Measurements from ENCODE around the gene NDUFB3.

NDUFB3 gene

DNA sequence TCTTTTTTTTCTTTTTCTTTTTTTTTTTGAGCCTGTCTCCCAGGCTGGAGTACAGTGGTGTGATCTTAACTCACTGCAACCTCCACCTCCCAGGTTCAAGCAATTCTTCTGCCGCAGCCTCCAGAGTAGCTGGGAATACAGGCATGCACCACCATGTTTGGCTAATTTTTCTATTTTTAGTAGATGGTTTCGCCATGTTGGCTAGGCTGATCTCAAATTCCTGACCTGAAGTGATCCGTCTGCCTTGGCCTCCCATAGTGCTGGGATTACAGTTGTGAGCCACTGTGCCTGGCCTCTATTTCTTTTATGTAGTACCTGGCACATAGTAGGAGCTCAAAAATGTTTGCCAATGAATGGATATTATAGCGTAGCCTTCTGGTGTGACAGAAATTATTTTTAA, 37.4 kb downstream of the NDUFB3 start:
- Histone ChIP-seq H4K20me1 (ENCODE audit: insufficient read depth, low read length, poor library complexity, severe bottlenecking) (no peaks in the 10 kb centered on the region), H3K36me3 (ENCODE audit: insufficient read depth, low read length) (no peaks in the 10 kb centered on the region), H3F3A (ENCODE audit: low read depth) (no peaks in the 10 kb centered on the region), H3K9me2 (replicated peaks; ENCODE audit: low read depth, low read length) (no peaks in the 10 kb centered on the region), H3K4me2 (ENCODE audit: low read depth, low read length, poor library complexity, severe bottlenecking) (no peak overlapping the region), H2AFZ (ENCODE audit: low read length) (no peak overlapping the region), H3K4me1 (ENCODE audit: insufficient read depth, low read length, poor library complexity, severe bottlenecking) (no peaks in the 10 kb centered on the region), H3K79me2 (ENCODE audit: insufficient read depth, low read length) (peaks cover under 1% of the 10 kb centered on the region; the same call in 1 of the 2 replicates), H3K27me3 (ENCODE audit: insufficient read depth, low read length, poor library complexity, severe bottlenecking) (no peaks in the 10 kb centered on the region), H3K9ac (ENCODE audit: low read depth, low read length, poor library complexity, severe bottlenecking) (no peak overlapping the region), H3K4me3 (ENCODE audit: low read length, poor library complexity, severe bottlenecking) (no peak overlapping the region), H3K9me3 (ENCODE audit: insufficient read depth, low read depth, low read length) (no peaks in the 10 kb centered on the region)
- no peak for TF ChIP-seq EZH2phosphoT487 (IDR thresholded peaks at IDR 0.05; ENCODE audit: borderline replicate concordance)
- TF ChIP-seq, protein P1, sequence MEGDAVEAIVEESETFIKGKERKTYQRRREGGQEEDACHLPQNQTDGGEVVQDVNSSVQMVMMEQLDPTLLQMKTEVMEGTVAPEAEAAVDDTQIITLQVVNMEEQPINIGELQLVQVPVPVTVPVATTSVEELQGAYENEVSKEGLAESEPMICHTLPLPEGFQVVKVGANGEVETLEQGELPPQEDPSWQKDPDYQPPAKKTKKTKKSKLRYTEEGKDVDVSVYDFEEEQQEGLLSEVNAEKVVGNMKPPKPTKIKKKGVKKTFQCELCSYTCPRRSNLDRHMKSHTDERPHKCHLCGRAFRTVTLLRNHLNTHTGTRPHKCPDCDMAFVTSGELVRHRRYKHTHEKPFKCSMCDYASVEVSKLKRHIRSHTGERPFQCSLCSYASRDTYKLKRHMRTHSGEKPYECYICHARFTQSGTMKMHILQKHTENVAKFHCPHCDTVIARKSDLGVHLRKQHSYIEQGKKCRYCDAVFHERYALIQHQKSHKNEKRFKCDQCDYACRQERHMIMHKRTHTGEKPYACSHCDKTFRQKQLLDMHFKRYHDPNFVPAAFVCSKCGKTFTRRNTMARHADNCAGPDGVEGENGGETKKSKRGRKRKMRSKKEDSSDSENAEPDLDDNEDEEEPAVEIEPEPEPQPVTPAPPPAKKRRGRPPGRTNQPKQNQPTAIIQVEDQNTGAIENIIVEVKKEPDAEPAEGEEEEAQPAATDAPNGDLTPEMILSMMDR (conservative IDR thresholded peaks at IDR 0.05; ENCODE audit: low read length), result no peak

DNA sequence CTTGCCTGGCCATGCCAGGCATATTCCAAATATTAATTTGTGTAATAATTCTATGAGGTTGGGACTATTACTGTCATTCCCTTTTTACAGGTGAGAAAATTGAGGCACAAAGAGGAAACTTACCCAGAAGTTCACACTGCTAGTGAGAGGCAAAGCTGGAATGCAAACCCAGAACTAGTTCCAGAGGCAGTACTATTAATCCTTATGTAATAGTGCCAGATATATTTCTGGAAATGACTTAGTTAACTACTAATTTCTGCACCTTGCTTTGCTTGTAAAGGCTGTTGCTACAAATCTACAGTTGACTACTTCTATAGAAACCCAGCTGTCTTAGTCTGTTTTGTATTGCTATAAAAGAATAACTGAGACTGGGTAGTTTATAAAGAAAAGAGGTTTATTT, 38.8 kb downstream of the NDUFB3 start:
- TF ChIP-seq, protein P1 (conservative IDR thresholded peaks at IDR 0.05; ENCODE audit: low read length), result no peak
- no peak for TF ChIP-seq EZH2phosphoT487 (IDR thresholded peaks at IDR 0.05; ENCODE audit: borderline replicate concordance)
- no peaks in the 10 kb centered on the region for H3K9me2 ChIP-seq (replicated peaks; ENCODE audit: low read depth, low read length)
- H3K4me1 ChIP-seq (ENCODE audit: insufficient read depth, low read length, poor library complexity, severe bottlenecking), result peaks cover 13% of the 10 kb centered on the region
- no peaks in the 10 kb centered on the region for H3K27me3 ChIP-seq (ENCODE audit: insufficient read depth, low read length, poor library complexity, severe bottlenecking)
- H3K9me3 ChIP-seq (ENCODE audit: insufficient read depth, low read depth, low read length), result no peaks in the 10 kb centered on the region
- H3K79me2 ChIP-seq (ENCODE audit: insufficient read depth, low read length), result peaks cover 14% of the 10 kb centered on the region; the same call in 1 of the 2 replicates
- no peak overlapping the region for H3K9ac ChIP-seq (ENCODE audit: low read depth, low read length, poor library complexity, severe bottlenecking)
- H2AFZ ChIP-seq (ENCODE audit: low read length), result no peak overlapping the region
- no peaks in the 10 kb centered on the region for H4K20me1 ChIP-seq (ENCODE audit: insufficient read depth, low read length, poor library complexity, severe bottlenecking)
- H3K36me3 ChIP-seq (ENCODE audit: insufficient read depth, low read length), result no peaks in the 10 kb centered on the region
- H3K4me3 ChIP-seq (ENCODE audit: low read length, poor library complexity, severe bottlenecking), result no peak overlapping the region
- no peak overlapping the region for H3K4me2 ChIP-seq (ENCODE audit: low read depth, low read length, poor library complexity, severe bottlenecking)
- peaks cover 3% of the 10 kb centered on the region; the same call in 1 of the 2 replicates for H3F3A ChIP-seq (ENCODE audit: low read depth)

DNA sequence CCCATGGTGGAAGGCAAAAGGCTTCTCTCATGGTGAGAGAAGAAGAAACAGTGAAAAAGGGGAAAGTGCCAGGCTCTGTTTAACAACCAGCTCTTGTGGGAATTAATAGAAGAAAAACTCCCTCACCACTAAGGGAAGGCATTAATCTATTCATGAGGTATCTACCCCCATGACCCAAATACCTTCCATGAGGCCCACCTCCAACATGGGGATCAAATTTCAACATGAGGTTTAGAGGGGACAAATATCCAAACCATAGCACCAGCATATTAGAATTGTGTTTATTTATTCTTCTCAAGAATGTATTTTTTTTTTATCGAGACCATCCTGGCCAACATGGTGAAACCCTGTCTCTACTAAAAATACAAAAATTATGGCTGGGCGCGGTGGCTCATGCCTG, 39.3 kb downstream of the NDUFB3 start:
- H3K27me3 ChIP-seq (ENCODE audit: insufficient read depth, low read length, poor library complexity, severe bottlenecking), result no peaks in the 10 kb centered on the region
- no peak overlapping the region for H3K4me3 ChIP-seq (ENCODE audit: low read length, poor library complexity, severe bottlenecking)
- H3K9ac ChIP-seq (ENCODE audit: low read depth, low read length, poor library complexity, severe bottlenecking), result no peak overlapping the region
- TF ChIP-seq, protein P1 (conservative IDR thresholded peaks at IDR 0.05; ENCODE audit: low read length), result no peak
- TF ChIP-seq EZH2phosphoT487 (IDR thresholded peaks at IDR 0.05; ENCODE audit: borderline replicate concordance), result no peak
- H3K9me2 ChIP-seq (replicated peaks; ENCODE audit: low read depth, low read length), result no peaks in the 10 kb centered on the region
- no peak overlapping the region for H2AFZ ChIP-seq (ENCODE audit: low read length)
- no peaks in the 10 kb centered on the region for H4K20me1 ChIP-seq (ENCODE audit: insufficient read depth, low read length, poor library complexity, severe bottlenecking)
- peaks cover 15% of the 10 kb centered on the region; the same call in 1 of the 2 replicates for H3K79me2 ChIP-seq (ENCODE audit: insufficient read depth, low read length)
- H3K4me1 ChIP-seq (ENCODE audit: insufficient read depth, low read length, poor library complexity, severe bottlenecking), result peaks cover 13% of the 10 kb centered on the region
- peaks cover 6% of the 10 kb centered on the region; the same call in 1 of the 2 replicates for H3F3A ChIP-seq (ENCODE audit: low read depth)
- no peaks in the 10 kb centered on the region for H3K36me3 ChIP-seq (ENCODE audit: insufficient read depth, low read length)
- no peak overlapping the region for H3K4me2 ChIP-seq (ENCODE audit: low read depth, low read length, poor library complexity, severe bottlenecking)
- H3K9me3 ChIP-seq (ENCODE audit: insufficient read depth, low read depth, low read length), result no peaks in the 10 kb centered on the region
